Activated CD8-positive, alpha-beta memory T cell treated with anti-CD3 and anti-CD28 coated beads, Interleukin-2, amount 50 U/mL, for 4 hours (primary cell): Measurements from ENCODE around the gene FAM229A.
"Not testable (repeated sequence)": the region's sequence is repeated elsewhere in the genome, so short reads cannot be mapped to it uniquely, and the experiment has no call there.

ENCODE experiments used
- DNase-seq: peaks from one replicate; pipeline ENCODE4 v3.0.0-alpha.2; 2020

FAM229A gene

DNA sequence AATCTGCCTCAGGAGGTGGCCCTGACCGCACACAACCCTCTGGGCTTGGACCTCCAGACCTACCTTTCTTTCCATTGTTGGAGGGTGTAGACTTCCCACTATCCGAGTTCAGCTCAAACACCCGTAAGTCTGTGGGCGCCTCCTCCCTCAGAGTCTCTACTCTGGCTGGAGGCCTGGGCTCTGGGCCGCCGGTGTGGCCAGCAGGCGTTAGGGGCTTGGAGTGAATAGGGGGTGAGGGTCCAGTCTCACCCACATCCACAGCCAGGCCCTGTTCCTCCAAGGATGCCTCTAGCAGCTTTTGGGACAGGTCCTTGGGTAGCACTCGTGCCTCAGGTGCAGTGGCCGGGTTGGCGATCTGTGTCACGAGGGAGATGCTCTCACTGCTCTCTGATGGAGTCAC is 13.9 kb upstream of the FAM229A start:
- DNase-seq = no peak

DNA sequence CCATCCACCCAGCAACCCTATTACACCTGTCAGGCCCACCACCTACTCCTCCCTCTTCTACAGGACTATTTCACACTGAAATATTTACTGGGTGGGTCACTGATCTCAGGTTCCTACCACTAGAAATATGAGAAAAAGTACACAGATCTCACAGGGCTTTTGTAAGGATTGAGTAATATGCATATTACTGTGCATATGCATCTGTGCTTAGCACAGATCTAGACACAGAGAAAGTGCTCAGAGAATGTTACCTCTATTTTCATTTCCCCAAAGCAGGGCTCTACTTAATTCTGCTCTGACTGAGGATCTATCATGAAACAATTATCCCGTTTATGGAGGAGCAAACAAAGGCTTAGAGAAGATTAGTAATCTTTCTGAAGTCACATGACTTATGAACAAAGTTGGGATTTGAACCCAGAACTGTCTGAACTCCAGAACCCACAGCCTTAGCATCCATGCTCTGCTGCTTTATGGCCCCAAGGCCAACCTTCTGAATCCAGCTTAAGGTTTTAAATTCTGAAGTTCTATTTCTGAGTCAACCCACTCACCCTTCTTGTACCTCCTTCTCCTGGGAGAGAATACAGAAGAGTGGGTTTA is 11.8 kb upstream of the FAM229A start:
- no peak for DNase-seq

DNA sequence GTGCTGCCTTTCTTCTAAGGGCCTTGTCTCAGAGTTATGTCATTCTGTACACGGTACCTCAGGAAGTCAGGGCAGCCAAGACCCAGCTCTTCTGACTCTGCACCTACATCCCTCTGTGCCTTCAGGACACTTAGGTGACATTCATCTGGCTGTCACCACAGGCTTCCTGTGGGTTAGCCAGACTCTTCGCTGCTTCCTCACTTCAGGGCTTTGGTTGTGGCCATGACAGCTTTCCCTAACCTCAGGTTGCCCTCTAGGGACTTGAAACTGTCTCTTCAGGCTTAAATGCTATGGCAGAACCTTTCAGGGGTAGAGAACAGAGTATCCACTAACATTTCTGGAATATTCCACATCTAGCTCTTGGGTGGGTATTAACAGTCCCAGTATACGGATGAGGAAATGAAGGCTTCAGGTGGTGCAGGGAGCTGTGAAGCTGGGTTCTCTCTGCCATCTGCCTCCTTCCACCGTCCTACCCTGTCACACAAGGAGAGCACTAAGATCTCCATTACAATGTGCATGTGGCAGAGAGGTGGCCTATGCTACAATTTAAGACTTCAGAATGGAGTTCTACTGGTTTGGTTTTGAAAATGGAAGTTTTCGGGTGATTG is 10.0 kb upstream of the FAM229A start:
- DNase-seq = peak; percentile 38

DNA sequence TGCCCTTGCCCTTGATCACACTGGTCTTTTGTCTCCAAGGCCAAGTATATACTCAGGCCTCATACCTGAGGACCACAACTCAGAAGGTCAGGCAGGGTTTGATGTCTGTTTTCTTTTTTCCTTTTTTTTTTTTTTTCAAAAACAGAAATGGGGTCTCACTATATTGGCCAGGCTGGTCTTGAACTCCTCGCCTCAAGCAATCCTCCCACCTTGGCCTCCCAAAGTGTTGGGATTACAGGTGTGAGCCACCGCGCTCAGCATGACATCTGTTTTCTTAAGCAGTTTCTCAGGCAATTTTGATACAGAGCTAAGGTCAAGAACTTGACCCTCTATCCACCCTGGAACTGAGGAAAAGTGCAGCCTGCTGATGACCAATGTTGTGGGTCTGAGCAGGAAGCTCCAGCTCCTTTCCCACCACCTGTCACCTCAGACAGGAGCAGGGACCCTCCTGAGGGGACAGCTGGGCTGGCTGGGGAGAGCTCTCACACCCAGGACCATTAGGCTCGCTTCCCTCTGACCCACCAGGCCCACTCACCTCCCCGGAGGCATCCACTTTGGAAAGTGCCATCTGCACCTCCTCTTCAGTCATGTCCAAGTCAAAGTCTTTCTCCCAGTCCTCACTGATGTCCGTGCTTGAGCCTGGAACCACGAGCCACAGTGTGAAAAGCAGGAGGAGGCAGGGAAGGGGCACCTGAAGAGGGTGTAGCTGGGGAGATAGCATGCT is 5.8 kb upstream of the FAM229A start:
- DNase-seq = no peak

DNA sequence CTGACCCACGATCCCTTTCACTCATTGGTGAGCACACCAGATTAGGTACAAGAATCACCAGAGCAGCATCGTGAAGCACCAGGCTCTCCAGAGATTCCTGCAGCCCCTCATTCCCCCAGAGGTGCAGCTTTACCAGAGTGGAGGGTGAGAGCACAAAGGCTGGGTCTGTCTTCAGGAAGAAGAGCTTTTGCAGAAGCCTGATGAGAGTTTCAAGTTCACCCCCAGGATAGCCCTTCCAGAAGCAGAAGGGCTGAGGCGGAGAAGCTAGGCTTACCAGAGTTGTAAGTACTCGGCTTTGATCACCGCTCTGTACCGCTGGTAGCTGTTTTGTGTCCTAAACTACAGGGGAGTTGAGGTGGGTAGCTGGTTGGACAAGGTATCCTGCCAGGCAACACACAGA is 3.2 kb upstream of the FAM229A start:
- no peak for DNase-seq

DNA sequence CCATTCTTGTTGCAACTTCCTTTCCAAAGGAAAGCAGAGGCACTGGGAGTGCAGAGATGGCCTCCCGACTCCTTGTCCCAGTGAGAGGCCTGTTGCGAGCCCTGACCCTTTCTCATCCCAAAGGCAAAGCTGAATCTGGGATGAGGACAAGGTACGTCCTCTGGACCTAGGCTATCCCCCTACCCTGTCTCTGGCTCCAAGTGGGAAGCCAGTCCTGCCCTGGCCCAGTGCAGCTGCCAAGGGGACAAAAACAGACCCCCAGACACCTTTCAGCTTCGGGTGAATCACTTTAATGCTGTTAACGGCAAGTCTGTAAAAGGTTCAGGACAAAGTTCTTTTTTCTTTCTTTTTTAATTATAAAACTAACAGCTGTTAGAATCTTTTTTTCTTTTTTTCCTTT is 2.6 kb upstream of the FAM229A start:
- DNase-seq = no peak

DNA sequence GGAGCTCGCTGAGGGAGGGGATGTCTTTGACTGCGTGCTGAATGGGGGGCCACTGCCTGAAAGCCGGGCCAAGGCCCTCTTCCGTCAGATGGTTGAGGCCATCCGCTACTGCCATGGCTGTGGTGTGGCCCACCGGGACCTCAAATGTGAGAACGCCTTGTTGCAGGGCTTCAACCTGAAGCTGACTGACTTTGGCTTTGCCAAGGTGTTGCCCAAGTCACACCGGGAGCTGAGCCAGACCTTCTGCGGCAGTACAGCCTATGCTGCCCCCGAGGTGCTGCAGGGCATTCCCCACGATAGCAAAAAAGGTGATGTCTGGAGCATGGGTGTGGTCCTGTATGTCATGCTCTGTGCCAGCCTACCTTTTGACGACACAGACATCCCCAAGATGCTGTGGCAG is 1.4 kb upstream of the FAM229A start:
- no peak for DNase-seq

DNA sequence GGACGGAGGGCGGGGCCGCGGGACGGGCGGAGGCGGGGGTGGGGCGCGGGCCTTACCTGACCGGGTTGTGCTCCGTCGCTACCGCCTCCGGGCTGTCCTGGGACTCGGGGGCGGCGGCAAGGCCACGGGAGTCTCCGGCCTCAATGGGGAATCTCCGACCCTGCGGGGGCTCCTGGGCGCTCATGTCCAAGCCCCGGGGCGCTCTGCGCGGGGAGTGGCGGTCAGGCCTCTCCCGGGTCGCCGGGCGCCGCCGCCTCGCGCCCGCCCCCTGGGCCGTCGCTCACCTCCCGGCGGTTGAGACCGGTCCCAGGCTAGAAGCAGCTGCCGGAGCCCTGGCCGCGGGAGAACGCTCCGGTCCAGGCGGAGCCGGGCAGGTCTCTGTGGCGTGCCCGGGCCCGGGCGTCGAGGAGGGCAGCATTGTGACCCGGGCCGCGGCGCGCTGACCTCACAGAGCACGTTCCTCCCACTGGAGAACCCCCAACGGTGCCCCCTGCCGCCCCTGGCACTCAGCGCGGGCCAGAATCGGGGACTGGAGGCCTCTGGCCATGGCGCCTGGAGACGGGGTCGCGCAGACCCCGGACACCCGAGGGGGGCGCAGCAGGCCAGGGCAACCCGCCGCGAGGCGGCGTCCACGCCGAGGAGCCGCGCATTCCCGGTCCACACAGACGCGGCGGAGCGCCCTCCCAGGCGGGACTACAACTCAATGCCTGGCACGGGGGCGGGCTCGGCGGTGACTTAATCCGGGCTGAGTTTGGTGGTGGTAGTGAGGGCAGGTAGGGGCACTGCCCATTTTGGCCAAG is 411 bp downstream of the FAM229A start:
- peak; percentile 45 for DNase-seq

DNA sequence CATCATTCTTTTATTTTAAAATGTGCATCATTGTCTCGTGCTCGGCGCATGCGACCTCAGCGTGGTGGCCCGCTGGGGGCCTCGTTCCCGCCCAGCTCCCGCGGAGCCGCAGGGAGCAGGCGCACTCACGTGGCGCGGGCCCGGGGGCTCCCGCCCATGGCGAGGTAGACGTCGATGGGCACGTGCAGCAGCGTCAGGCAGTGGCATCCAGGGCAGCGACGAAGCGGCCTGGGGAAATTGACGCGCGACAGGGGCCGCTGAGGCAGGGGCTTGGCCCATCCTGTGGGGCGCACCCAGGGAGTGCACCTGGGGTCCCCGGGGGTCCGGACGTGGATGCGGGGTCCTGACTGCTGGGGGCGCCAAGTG is 994 bp downstream of the FAM229A start:
- no peak for DNase-seq

DNA sequence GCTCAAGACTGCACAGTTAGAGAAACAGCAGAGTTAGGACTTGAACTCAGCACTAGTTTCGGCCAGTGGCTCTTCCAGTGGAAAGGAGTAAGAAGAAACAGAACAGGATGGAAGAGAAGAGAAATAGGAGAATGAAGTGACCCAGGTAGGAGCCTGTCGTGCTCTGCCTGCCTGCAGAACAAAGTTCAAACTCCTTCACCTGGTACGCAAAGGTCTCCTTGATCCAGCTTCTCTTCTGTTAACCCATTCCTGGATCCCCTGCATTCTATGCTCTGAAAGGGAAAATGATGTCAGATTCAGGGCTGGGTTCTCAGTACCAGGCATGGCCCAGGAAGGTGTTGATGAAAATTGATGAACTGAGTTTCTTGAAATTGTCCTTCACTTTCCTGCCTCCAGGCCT is 3.9 kb downstream of the FAM229A start:
- no peak for DNase-seq

DNA sequence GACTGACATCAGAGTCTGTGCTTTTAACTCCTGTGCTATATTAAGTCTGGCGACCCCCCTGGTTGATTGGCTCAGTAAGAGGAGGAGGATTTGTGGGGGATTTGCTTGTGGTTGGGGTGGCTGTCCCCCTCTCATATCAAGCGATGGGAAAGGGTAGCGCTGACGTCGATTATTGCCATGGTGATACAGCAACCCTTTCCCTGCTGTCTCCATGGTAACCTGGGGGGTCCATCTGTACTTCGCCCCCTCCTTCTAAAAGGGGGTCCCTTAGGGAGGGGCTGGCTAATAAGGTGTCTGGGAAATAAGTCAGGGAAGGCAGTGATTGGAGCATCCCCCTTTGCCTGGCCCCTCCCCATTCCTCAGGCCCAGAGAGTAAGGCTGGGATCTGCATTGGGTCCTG is 4.7 kb downstream of the FAM229A start:
- DNase-seq = no peak

DNA sequence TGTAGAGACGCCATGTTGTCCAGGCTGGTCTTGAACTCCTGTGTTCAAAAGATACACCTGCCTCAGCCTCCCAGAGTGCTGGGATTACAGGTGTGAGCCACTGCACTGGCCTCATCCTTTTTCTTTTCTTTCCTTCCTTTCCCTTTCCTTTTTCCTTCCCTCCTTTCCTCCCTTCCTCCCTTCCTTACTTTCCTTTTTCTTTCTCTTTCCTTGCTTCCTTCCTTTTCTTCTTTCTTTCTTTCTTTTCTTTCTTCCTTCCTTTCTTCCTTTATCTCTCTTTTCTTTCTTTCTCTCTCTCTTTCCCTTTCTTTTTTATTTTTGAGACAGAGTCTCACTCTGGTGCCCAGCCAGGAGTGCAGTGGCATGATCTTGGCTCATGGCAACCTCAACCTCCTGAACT is 5.8 kb downstream of the FAM229A start:
- no peak for DNase-seq

DNA sequence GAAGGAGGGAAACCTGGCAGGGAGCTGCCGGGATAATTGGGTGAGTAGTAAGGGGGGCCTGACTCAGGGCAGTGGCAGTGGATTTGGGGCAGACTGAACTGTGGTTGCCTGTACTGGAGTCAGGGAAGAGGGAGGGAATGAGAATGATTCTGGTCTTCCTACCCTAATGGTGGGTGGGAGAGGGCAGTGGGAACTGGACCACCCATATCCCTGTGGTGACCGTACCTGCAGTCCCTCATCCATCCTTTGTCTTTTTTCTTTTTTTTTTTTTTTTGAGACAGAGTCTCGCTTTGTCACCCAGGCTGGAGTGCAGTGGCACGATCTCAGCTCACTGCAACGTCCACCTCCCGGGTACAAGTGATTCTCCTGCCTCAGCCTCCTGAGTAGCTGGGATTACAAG is 6.5 kb downstream of the FAM229A start:
- DNase-seq = not testable (repeated sequence)

DNA sequence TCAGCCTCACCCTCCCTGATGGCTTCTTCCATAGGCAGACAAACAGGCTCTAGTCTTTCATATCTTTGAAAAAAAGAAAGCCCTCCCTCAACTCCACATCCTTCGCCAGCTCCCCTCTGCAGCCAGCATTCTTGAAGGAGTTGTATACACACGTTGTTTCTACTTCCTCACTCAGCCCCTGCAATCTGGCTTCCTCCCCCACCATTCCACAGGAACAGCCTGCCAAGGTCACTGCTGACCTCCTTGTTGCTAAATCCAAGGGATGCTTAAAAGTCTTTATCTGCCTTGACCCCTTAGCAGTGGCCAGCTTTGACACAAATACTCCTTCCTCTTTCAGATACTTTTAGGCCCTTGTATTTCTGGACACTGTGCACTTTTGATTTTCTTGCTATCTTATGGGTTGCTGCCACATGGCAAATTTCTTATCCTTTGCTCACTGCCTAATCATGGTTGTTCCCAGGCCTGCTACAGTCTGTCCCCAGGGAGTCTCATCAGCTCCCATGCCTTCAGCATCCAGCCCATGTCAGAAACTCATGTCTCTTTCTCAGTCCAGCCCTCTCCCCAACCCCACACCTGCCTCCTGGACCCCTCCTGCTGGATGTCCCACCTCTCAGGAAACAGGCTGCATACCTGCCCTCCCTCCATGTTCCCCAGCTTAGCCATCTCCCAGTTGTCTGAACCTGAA is 8.3 kb downstream of the FAM229A start:
- no peak for DNase-seq

DNA sequence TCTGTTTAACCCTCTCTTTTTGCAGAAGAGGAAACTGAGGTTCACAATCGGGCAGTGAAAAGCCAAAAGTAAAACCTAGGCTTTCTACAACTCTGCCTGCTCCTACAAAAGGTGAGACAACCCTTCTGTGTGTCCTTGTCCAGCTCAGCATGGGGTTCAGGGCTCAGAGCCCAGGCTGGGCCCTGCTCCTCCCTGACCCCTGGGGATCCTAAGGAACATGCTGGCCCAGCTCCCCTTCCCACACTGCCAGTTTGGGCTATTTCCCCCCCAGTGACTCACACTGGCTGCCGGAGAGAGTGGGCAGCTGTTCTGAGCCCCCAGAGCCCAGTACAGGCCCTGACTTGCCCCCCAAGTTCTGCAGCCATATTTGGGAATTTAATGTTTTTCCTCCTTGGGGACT is 8.9 kb downstream of the FAM229A start:
- DNase-seq = no peak

DNA sequence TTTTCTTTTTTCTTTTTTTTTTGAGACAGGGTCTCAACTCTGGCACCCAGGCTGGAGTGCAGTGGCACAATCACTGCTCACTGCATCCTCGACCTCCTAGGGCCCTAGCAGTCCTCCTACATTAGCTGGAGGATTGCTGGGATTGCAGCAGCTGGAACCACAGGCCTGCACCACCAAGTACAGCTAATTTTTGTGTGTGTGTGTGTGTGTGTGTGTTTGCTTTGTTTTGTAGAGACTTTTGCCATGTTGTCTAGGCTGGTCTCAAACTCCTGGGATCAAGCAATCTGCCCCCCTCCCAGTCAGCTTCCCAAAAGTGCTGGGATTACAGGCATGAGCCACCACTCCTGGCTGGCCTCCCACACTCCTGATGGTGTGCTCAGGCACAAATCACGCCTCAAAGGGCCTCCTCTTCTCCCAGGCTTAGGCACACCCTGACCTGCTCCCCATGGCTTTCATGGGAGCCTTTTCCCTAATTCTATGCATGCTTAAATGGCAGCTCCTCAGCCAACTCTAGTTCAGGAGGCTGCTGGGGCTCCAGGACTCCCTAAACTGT is 9.4 kb downstream of the FAM229A start:
- no peak for DNase-seq

DNA sequence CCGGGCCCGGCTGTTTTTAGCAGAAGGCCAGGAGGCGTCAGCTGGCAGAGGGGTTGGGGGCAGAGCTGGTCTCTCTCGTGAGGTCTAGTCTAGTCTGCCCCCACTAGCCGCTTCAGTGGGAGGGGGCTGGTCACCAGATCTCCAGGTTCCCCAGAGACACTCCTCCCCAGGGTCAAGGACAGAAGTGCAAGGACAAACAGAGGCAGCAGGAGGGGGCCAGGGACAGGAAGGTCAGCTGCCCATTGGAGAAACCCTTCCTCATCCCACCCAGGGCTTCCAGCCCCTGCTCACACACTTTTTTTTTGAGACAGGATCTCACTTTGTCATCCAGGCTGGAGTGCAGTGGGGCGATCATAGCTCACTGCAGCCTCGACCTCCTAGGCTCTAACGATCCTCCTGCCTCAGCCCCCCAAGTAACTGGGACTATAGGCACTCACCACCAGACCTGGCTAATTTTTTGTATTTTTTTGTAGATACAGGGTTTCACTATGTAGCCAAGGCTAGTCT is 10.0 kb downstream of the FAM229A start:
- DNase-seq = no peak

DNA sequence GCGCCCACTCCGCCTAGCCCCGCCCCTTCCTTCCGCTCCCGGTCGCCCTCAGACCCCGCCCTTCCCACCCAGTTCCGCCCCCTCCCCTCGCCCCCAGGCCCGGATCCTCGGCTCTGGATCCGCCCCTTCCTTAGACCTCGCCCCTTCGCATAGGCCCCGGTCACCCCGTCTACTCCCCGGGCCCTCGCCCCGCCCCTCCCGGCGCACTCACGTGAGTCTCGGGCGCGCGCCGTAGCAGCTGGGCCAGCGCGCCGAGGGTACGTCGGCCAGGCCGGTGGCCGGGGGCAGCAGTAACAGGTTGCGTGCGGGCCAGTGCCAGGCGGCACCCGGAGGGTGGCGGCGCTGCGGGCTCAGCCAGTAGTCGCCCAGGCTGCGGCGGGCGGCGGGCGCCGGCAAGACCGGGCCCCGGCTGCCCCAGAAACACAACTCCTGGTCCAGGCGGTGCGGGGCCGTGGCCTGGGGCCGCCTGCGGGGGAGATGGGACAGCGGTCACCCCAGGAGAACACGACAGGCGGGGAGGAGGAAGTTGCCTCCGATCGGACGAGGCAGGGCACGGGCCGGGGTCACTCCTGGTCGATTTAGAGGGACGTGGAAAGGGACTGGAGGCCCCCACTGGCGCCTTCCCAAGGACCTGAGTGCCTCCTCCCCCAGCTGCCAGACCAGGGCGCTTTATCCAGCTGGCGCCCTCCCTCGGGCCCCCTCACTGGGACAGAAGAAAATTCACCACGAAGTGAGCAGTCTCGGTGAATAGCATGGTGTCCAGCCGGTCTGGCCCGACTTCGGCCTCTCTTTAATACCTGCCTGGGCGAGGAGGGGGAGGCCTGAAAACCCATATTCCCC is 10.7 kb downstream of the FAM229A start:
- peak; percentile 86 for DNase-seq

DNA sequence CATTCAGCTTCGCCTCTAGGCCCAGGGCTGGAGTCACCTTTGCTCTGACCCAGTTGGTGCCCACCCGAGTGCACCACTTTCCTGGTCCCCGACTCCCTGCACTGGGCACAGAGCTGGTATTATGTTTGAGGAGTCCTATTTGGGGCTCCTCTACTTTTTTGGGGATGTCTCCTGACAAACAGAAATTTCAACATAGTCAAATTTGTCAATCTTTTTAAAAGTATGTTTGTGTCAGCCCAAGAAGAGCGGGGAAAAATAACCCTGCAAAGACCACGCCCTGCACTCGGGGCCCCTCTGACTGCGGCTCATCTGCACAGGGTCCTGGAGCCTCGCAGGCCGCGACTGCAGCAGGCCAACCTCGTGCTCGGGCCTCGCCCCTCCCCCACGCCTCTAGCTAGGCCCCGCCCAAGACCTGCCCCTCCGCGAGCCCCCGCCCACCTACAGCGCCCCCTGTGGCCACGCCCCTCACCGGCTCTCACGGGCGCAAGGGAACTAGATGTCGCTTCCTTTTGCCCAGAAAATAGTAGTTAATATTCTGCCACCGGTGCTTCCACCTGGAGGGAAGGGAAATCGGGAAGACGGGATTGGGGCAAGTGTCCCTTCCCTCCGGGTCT is 11.4 kb downstream of the FAM229A start:
- DNase-seq = peak; percentile 77

DNA sequence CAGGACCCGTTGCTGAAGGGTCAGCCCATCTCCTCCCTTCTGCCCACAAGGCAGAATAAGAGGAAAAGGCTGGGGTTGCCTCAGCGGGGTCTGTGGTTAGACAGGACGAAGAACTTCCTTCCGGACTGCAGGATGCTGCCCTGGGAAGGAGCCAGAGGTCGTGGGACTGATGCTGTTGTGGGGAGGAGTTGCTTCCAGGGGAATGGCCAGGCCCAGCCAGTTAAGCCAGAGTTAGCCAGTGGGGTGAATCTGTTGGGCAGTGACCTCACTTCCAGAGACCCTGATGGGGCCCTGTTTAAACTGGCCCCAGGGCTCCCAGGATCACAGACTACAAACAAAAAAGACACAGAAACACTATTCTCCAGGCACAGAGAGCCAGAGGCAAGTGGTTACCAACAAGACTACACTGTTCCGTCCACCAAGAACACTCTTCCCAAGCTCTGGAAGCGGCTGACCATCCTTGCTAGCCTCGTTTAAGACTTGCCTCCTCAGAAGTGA is 13.0 kb downstream of the FAM229A start:
- no peak for DNase-seq

DNA sequence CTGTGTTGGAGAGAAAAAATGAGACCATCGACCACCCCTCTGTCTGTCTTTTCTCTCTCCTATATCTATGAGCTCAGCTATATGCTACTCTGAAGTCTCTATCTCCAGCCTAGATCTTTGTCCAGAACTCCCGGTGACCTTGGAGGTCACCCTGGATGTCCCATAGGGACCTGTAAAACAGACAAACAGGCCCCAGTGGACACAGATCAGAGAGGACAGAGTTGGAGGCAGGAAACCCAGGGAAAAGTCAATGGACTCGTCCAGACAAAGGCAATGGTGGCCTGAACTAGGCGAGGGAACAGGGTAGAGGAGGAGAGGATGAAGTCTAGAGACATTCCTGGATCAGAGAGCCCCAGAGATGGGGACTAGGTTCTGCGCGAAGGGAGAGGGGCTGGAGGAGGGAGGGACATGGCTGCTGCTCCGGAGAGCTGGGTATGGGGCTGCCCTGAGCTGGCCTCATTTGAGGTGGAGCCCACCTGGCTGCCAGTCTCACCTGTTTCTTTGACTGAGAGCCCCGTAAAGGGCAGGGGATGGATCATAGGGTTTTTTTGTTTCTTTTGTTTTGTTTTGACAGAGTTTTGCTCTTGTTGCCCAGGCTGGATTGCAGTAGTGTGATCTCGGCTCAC is 15.6 kb downstream of the FAM229A start:
- no peak for DNase-seq
